Measurements from ENCODE around the gene HID1.

The HID1 gene

DNA sequence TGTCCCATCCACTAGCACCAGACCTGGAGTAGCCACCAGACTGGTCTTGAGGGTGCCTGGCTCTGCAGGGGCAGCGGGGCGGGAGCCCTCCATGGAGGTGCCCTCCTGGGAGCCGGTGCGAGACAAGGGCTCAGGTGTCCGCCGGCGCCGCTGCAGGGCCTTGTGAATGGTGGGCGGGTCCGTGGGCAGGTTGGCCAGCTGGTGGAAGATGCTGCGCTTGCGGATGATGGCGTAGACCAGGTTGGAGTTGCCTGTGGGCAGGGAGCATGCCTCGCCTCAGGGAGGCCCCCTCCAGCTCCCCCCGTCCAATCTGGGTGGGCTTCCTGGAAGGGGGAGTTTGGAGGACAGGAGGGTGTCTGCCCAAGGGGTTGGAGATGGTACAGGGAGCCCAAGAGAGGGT is 18.4 kb downstream of the HID1 start:
- DNase-seq (ENCODE audit: low read depth), result no peak
- no peak overlapping the region for H3K4me3 ChIP-seq (replicated peaks; ENCODE audit: low read depth, low read length)
- TF ChIP-seq, protein P1, sequence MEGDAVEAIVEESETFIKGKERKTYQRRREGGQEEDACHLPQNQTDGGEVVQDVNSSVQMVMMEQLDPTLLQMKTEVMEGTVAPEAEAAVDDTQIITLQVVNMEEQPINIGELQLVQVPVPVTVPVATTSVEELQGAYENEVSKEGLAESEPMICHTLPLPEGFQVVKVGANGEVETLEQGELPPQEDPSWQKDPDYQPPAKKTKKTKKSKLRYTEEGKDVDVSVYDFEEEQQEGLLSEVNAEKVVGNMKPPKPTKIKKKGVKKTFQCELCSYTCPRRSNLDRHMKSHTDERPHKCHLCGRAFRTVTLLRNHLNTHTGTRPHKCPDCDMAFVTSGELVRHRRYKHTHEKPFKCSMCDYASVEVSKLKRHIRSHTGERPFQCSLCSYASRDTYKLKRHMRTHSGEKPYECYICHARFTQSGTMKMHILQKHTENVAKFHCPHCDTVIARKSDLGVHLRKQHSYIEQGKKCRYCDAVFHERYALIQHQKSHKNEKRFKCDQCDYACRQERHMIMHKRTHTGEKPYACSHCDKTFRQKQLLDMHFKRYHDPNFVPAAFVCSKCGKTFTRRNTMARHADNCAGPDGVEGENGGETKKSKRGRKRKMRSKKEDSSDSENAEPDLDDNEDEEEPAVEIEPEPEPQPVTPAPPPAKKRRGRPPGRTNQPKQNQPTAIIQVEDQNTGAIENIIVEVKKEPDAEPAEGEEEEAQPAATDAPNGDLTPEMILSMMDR (IDR thresholded peaks at IDR 0.05; ENCODE audit: low read length, missing control alignments), result no peak

DNA sequence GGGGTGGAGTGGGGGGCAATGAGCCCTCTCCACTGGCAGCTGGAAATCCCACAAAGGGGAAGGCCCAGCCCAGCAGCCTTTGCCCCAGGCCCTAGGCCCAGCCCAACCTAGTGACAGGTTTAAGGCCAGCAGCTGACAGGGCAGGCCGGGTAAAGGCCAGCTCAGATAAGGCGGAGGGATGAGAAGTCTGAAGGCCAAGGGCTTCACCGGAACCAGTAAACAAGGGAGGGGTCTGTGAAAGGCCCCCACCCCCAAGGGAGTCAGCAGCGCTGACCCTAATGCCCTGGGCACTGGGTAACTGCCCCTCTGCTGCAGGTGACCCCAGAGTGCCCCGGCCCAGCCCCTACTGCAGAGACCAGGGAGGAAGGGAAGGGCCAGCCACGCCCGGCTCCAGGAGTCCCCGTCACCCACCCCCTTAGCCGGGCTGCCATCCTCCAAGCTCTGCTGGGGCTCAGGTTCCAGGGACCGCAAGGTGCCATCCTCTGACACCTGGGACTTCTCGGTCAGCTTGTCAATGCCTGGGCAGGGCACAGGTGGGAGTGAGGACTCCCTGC is 19.3 kb downstream of the HID1 start:
- DNase-seq (ENCODE audit: low read depth), result no peak
- TF ChIP-seq, protein P1 (IDR thresholded peaks at IDR 0.05; ENCODE audit: low read length, missing control alignments), result no peak
- no peak overlapping the region for H3K4me3 ChIP-seq (replicated peaks; ENCODE audit: low read depth, low read length)

DNA sequence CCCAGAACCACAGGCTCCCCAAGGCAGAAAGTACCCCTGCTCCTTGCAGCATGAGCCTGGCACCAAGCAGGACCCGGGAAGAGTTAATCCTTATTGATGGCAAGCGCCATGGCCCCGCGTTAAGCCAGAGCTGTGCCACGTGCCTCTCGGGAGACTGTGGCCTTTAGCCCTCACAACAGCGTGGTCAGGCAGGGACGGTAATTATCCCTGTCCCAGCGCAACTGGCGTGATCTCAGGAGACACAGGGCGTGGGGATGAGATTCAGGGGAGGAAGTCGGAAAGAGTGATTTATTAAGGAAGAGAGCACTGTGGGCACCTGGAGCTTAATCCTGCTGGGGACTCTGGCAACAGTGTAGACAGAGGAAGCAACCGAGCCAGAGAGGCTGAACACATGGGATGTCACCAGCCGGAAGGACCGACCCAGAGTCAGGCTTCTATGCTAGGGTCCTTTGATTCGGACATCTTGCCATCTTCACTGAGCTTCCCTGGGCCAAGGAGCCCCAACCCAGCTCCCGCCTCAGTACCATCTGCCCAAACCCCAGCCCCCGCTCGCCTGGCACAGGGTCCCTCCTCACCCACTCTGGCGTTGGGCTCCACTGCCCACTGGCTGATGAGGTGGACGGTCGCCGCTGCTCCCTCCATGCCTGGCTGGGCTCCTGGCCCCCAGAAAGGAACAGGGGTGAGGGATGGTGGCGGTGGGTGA is 20.0 kb downstream of the HID1 start:
- H3K4me3 ChIP-seq (replicated peaks; ENCODE audit: low read depth, low read length), result no peak overlapping the region
- no peak for DNase-seq (ENCODE audit: low read depth)
- TF ChIP-seq, protein P1 (IDR thresholded peaks at IDR 0.05; ENCODE audit: low read length, missing control alignments), result no peak

DNA sequence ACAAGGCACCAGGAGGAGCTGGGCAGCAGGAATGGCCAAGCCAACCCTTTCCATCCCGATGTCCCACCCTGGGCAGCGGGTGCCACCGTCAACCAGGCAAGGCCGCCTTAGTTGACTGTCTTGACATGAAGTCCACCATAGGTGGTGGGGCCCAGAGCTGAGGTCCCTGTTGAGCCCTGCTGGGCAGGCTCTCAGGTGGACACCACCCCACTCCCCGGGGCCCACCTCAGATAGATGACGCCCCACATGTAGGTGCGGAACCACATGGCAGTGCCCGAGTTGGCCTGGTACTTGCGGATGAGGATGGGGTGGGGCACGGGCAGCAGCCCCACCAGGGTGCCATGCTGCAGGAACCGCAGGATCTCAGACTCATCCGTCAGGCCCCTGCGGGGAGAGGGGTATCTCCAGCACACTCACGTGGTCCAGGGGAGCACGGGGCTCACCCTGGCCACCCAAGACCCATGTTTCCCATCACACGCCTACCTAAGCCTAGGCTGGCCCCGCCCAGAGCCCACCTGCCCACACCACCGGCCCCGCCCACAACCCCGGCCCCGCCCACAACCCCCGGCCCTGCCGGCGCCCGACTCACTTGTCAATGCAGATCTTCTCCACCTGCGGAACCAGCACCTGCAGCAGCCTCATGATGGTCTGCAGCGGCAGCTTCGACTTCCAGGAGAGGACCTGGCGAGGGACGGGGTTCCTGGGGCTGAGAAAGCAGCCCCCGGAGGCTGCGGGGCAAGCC is 20.7 kb downstream of the HID1 start:
- TF ChIP-seq, protein P1 (IDR thresholded peaks at IDR 0.05; ENCODE audit: low read length, missing control alignments), result no peak
- DNase-seq (ENCODE audit: low read depth), result no peak
- H3K4me3 ChIP-seq (replicated peaks; ENCODE audit: low read depth, low read length), result no peak overlapping the region

DNA sequence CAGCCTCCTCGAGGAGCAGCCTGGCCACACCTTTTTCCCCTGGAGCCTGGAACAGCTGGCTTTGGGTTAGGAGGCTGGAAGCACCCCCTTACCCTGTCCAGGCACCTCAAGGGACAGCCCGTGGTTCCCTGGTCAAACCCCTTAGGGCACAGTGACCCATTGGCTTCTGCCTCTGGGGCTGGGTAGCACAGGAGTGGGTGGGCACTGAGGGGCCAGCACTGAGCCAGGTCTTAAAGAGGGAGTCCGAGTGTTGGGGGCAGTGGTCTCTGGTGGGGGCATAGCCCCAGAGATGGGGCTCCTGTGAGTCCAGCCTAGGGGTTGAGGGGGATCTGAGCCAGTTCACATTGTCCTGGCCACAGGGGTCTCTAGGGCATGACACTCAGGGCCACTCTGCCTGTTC is 21.5 kb downstream of the HID1 start:
- TF ChIP-seq, protein P1 (IDR thresholded peaks at IDR 0.05; ENCODE audit: low read length, missing control alignments), result no peak
- H3K4me3 ChIP-seq (replicated peaks; ENCODE audit: low read depth, low read length), result no peak overlapping the region
- DNase-seq (ENCODE audit: low read depth), result no peak

DNA sequence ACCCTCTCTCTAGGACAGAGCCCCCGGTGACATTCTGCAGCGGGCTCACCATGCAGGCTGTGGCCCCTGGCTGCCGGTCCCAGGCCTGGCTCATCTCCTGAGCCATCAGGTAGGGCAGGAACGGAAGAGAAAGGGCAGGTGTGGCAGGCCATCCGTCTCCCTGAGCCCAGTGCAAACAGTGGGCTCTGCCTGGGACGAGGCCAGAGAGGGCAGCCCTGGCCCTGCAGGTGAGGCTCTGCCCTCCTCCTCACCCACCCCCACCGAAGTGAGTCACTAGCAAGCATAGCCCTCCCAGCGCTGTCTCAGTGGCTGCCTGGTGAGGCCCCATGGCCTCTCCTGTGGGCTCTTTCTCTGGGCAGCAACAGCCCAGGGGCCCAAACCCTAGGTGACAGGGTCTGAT is 22.4 kb downstream of the HID1 start:
- DNase-seq (ENCODE audit: low read depth), result no peak
- H3K4me3 ChIP-seq (replicated peaks; ENCODE audit: low read depth, low read length), result no peak overlapping the region
- TF ChIP-seq, protein P1 (IDR thresholded peaks at IDR 0.05; ENCODE audit: low read length, missing control alignments), result no peak
